GM12872 (cell line): ENCODE measurements around the gene RPL10A.

Experiments
- TF ChIP-seq, protein P1 (sequence below): IDR thresholded peaks from 3 replicates; pipeline ENCODE4 v1.5.1; 2011; ENCODE audit warnings: low read depth, mild to moderate bottlenecking, low read length, moderate library complexity; ENCODE audit not compliant: insufficient read depth

Gene RPL10A

DNA sequence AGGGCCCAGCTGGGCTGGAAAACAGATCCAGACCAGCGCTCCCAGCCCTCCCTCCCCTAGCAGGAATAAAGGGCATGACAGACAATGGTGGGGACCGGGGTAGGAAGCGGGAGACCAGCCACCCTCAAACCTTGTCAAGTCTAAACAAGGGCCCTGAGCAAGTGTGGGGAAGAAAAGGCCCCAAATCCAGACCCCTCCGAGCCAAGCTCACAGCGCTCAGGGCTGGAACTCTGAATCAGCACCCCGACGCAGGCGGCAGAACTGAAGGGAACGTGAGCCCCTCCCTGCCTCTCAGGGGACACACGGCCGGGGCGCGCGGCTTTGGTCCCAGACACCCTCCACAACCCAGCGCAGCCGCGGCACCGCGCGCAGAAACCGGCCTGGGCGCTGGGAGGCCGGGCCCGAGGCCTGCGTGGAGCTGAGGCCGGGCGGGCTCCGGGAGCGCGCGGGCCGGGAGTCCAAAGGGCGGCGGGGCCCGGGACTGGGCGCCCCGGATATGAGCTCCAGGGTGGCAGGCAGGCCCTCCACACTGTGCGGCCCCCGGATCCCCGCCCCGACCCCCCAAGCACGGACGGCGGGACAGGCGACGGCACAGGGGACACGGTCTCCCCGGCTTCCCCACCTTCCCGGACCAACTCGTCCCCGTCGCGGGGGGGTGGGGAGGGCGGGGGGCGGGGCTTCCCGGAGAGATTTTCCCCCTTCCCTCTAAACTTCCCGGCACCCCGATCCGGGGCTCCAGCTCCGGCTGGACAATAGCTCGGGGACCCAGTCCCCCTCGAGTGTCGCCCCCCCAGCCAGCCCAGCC lies 28.0 kb downstream of the RPL10A start:
- TF ChIP-seq, protein P1, sequence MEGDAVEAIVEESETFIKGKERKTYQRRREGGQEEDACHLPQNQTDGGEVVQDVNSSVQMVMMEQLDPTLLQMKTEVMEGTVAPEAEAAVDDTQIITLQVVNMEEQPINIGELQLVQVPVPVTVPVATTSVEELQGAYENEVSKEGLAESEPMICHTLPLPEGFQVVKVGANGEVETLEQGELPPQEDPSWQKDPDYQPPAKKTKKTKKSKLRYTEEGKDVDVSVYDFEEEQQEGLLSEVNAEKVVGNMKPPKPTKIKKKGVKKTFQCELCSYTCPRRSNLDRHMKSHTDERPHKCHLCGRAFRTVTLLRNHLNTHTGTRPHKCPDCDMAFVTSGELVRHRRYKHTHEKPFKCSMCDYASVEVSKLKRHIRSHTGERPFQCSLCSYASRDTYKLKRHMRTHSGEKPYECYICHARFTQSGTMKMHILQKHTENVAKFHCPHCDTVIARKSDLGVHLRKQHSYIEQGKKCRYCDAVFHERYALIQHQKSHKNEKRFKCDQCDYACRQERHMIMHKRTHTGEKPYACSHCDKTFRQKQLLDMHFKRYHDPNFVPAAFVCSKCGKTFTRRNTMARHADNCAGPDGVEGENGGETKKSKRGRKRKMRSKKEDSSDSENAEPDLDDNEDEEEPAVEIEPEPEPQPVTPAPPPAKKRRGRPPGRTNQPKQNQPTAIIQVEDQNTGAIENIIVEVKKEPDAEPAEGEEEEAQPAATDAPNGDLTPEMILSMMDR = no peak

DNA sequence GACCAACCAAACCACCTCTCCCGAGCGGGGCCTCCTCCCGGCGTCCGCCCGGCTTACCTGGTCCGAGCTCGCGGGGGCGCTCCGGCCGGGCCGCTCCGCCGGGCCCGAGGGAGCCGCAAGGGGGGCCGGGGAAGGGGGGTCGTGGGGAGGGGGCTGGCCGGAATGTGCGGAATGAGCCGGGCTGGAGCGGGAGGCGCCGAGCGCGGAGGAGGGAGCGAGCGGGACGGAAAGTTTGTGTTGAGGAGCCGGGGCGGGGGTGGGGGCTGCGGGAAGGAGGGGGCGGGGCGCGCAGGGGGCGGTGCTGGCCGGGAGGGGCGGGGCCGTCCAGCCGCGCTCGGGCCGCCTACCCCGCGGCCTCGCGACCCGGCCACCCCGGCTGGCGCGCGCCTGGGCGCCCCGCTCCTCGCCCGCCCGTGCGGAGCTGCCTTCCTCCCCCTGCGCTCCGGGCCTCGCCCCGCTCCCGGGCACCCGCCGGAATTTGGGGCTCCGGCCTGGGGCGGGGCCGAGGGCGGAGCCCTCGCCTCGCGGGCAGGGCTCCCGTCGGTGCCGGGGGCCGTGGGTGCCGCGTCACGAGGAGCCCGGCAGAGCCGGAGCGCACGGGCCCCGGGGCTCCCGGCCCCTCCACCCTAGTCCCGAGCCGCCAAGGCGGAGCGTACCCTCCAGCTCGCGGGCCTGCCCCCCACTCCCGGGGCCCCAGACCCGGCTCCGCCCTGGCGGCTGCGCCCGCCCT lies 28.8 kb downstream of the RPL10A start, which contains the start of gene TEAD3:
Gene TEAD3, minus strand, starts transcription at position 239 of the 730 bp plus-strand sequence.
- TF ChIP-seq, protein P1 = no peak

DNA sequence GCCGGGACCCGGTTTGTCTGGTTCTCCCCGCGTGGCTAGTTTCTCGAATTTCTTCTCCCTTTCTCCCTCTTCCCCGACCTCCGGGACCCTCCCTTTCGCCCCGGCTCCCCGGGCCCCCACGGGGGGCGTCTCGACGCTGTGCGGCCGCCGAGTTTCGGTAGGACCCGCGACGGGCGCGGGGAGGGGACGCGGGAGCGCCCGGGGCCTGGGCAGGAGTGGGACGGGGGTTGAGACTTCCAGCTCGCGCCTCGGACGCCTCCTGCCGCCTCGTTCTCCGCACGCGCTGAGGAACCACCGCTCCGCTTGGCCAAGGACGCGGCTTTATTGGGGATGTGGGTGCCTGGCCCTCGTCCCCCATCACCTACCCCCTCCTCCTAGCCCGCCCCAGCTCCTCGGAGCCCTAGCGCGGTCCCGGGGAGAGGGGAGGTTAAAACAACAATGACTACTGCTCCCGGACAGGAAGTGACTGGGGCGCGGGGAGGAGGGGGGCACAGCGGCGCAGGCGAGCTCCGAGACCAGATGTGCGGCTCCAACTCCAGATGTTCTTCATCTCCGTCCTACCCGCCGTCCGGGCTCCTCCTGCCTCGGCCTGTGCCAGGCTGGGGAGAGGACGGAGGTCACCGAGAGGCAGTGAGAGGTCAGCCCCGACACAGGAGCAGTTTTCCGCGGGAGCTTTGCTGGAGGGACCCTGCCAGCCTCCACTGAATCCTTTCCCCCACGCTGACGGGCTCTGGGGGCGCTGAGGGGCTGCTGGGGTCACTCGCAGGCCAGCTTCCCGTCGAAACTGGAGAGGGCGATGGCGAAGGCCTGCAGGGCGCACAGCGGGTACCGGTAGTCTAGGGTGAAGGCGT lies 29.6 kb downstream of the RPL10A start:
- TF ChIP-seq, protein P1 = no peak

DNA sequence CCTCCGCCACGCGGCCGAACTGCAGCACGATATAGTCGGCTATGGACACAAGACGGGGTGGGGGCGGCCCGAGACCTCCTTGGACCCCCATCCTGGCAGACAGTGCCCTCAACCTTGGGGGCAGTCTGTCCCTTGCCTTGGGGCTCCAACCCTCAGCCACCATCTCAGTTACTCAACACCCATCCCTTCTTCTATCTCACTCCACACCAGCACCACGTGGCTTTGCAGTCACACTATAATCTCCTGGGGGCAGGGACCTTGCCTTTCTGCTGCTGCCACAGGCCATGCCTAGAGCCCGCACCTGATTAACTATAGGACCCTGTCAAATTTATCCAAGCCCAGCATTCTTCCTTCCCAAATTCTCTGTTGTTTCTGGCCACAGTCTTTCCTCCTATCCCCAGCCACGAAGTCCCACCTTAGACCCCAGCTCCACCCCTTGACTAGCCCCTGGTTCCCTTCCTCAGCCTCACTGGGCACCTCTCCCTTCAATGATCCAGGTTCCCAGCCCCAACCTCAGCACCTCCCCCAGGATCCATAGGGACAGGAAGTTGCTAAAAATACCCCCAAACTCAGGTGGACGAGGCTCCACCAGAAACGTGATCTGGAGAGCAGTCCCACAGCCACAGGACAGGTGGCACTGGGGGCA lies 30.3 kb downstream of the RPL10A start:
- TF ChIP-seq, protein P1 = no peak

DNA sequence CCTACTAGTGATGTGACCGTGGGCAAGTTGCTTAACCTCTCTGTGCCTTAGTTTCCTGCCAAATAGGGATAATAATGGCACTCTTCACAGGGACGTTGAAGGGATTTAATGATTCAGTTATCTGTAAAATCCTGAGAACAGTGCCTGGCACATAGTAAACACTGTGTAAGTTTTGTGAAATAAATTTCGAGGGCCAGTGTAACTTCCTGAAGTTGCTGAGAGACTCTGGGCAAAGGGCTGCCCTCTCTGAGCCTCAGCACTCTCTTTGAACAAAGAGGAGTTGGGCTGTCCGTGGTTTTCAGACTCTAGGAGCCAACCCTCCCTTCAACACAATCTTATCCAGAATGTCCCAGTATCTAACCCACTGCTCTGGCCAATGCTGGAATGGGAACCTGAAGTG lies 31.2 kb downstream of the RPL10A start:
- TF ChIP-seq, protein P1 = no peak

DNA sequence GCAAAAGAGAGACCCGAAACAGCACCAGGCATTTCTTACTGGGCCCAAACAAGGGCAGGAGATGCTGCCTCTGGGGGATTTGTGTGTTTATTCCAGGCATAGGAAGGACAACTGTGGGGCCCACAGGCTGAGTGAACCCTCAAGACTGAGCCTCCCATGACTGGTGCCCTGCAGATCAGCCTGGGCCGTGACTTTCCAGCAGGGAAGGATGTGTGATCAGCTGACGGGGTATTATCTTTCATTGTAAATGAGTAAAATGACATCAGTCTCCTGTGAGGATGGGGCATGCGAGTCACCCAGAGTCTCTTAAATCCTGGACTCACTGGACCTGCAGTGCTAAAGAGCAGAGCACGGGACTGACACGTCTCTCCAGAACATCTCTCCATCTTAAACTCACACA lies 32.6 kb downstream of the RPL10A start:
- TF ChIP-seq, protein P1 = no peak

DNA sequence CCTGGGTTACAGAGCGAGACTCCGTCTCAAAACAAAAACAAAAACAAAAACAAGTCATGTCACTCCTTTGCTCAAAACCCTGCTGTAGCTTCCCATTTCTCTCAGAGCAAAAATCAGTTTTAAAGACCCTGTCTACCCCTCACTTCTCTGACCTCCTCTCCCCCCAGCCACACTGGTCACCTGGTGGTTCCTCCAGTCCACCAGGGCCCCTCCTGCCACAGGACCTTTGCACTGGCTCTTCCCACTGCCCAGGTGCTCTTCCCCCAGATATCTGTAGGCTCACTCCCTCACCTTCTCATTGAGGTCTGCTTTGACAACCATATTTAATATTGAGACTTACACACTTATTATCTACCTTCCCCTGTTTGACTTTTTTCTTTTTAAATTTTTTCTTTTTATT lies 33.6 kb downstream of the RPL10A start:
- TF ChIP-seq, protein P1 = no peak
